ENCODE results near the gene TTLL10. TPM values are rescaled to one million over a fixed set of nuclear protein-coding genes. Genes with fewer than 3 reads are reported as not detected.

Gene TTLL10
- total RNA-seq, 1 donor from 2014 or later: 0.78 TPM

- no peak for DNase-seq (ENCODE audit: low spot score)
These were observed 62.6 kb downstream of the TTLL10 start for GRCh38 chr1:1236176-1236763.

- DNase-seq (ENCODE audit: low spot score): no peak
These were observed 63.5 kb downstream of the TTLL10 start for GRCh38 chr1:1236945-1237873.

GRCh38 chr1:1237874-1238701 lies 64.4 kb downstream of the TTLL10 start:
- no peak for DNase-seq (ENCODE audit: low spot score)

GRCh38 chr1:1238702-1239178 lies 65.1 kb downstream of the TTLL10 start:
- DNase-seq (ENCODE audit: low spot score): no peak

- DNase-seq (ENCODE audit: low spot score): no peak
These were observed 65.5 kb downstream of the TTLL10 start for GRCh38 chr1:1239227-1239613.

GRCh38 chr1:1239614-1240347 lies 66.1 kb downstream of the TTLL10 start:
- DNase-seq (ENCODE audit: low spot score): no peak

GRCh38 chr1:1240348-1240732 lies 66.7 kb downstream of the TTLL10 start:
- DNase-seq (ENCODE audit: low spot score): no peak

GRCh38 chr1:1240822-1241587 lies 67.3 kb downstream of the TTLL10 start:
- no peak for DNase-seq (ENCODE audit: low spot score)

- DNase-seq (ENCODE audit: low spot score): no peak
These were observed 68.0 kb downstream of the TTLL10 start for GRCh38 chr1:1241588-1242219.

GRCh38 chr1:1242461-1243265 lies 69.0 kb downstream of the TTLL10 start:
- no peak for DNase-seq (ENCODE audit: low spot score)

GRCh38 chr1:1243266-1243660 lies 69.6 kb downstream of the TTLL10 start:
- DNase-seq (ENCODE audit: low spot score): no peak

- no peak for DNase-seq (ENCODE audit: low spot score)
These were observed 70.1 kb downstream of the TTLL10 start for GRCh38 chr1:1243807-1244191.

GRCh38 chr1:1244192-1244811 lies 70.6 kb downstream of the TTLL10 start:
- no peak for DNase-seq (ENCODE audit: low spot score)

- no peak for DNase-seq (ENCODE audit: low spot score)
These were observed 71.6 kb downstream of the TTLL10 start for GRCh38 chr1:1245178-1245816.

- no peak for DNase-seq (ENCODE audit: low spot score)
These were observed 72.3 kb downstream of the TTLL10 start for GRCh38 chr1:1245817-1246576.

GRCh38 chr1:1246577-1247340 lies 73.1 kb downstream of the TTLL10 start, which contains the start of gene C1QTNF12:
Gene C1QTNF12 (minus strand): TSS chr1:1246722. CDS start chr1:1246690, 32 bp downstream.
- DNase-seq (ENCODE audit: low spot score): no peak
